ENCODE results near the gene LMX1A.

Gene LMX1A

GRCh38 chr1:165174491-165174890 is 182.0 kb downstream of the LMX1A start:
- no peak overlapping the region for H3K4me3 ChIP-seq (ENCODE audit: low read length, poor library complexity, severe bottlenecking)
- H3F3A ChIP-seq (ENCODE audit: low read depth) = no peaks in the 10 kb centered on the region
- TF ChIP-seq, protein P1, sequence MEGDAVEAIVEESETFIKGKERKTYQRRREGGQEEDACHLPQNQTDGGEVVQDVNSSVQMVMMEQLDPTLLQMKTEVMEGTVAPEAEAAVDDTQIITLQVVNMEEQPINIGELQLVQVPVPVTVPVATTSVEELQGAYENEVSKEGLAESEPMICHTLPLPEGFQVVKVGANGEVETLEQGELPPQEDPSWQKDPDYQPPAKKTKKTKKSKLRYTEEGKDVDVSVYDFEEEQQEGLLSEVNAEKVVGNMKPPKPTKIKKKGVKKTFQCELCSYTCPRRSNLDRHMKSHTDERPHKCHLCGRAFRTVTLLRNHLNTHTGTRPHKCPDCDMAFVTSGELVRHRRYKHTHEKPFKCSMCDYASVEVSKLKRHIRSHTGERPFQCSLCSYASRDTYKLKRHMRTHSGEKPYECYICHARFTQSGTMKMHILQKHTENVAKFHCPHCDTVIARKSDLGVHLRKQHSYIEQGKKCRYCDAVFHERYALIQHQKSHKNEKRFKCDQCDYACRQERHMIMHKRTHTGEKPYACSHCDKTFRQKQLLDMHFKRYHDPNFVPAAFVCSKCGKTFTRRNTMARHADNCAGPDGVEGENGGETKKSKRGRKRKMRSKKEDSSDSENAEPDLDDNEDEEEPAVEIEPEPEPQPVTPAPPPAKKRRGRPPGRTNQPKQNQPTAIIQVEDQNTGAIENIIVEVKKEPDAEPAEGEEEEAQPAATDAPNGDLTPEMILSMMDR (conservative IDR thresholded peaks at IDR 0.05; ENCODE audit: low read length) = no peak
- no peak for TF ChIP-seq EZH2phosphoT487 (IDR thresholded peaks at IDR 0.05; ENCODE audit: borderline replicate concordance)

DNA sequence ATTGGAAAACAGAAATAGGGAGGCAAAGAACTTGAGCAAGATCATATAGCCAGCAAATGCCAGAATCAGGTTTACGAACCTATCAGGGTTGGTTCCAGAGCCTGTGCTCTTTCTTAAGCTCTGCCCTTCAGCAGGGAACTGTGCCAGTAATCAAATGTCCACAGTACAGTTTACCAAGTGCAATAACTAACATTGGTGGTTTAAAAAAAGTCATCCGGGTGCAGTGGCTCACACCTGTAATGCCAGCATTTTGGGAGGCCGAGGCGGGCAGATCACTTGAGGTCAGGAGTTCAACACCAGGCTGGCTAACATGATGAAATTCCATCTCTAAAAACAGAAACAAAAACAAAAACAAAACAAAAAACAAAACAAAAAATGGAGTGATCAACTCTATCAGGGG is 182.7 kb downstream of the LMX1A start:
- H3K36me3 ChIP-seq (ENCODE audit: insufficient read depth, low read length) = no peaks in the 10 kb centered on the region
- no peak overlapping the region for H2AFZ ChIP-seq (ENCODE audit: low read length)
- H3K9me3 ChIP-seq (ENCODE audit: insufficient read depth, low read depth, low read length) = no peaks in the 10 kb centered on the region
- H3K79me2 ChIP-seq (ENCODE audit: insufficient read depth, low read length) = no peaks in the 10 kb centered on the region
- H3K9me2 ChIP-seq (replicated peaks; ENCODE audit: low read depth, low read length) = no peaks in the 10 kb centered on the region
- no peak overlapping the region for H3K4me3 ChIP-seq (ENCODE audit: low read length, poor library complexity, severe bottlenecking)
- H3K9ac ChIP-seq (ENCODE audit: low read depth, low read length, poor library complexity, severe bottlenecking) = no peak overlapping the region
- no peaks in the 10 kb centered on the region for H3K4me1 ChIP-seq (ENCODE audit: insufficient read depth, low read length, poor library complexity, severe bottlenecking)
- H3K27me3 ChIP-seq (ENCODE audit: insufficient read depth, low read length, poor library complexity, severe bottlenecking) = no peaks in the 10 kb centered on the region
- H3K4me2 ChIP-seq (ENCODE audit: low read depth, low read length, poor library complexity, severe bottlenecking) = no peak overlapping the region
- H4K20me1 ChIP-seq (ENCODE audit: insufficient read depth, low read length, poor library complexity, severe bottlenecking) = no peaks in the 10 kb centered on the region
- H3F3A ChIP-seq (ENCODE audit: low read depth) = no peaks in the 10 kb centered on the region
- TF ChIP-seq EZH2phosphoT487 (IDR thresholded peaks at IDR 0.05; ENCODE audit: borderline replicate concordance) = no peak
- TF ChIP-seq, protein P1 (conservative IDR thresholded peaks at IDR 0.05; ENCODE audit: low read length) = no peak

More at GRCh38 chr1:165174491-165174890, 182.0 kb downstream of the LMX1A start:
- no peak overlapping the region for H2AFZ ChIP-seq (ENCODE audit: low read length)
- H4K20me1 ChIP-seq (ENCODE audit: insufficient read depth, low read length, poor library complexity, severe bottlenecking) = no peaks in the 10 kb centered on the region
- no peak overlapping the region for H3K9ac ChIP-seq (ENCODE audit: low read depth, low read length, poor library complexity, severe bottlenecking)
- no peaks in the 10 kb centered on the region for H3K79me2 ChIP-seq (ENCODE audit: insufficient read depth, low read length)
- no peaks in the 10 kb centered on the region for H3K9me3 ChIP-seq (ENCODE audit: insufficient read depth, low read depth, low read length)
- H3K9me2 ChIP-seq (replicated peaks; ENCODE audit: low read depth, low read length) = no peaks in the 10 kb centered on the region
- H3K36me3 ChIP-seq (ENCODE audit: insufficient read depth, low read length) = no peaks in the 10 kb centered on the region
- H3K27me3 ChIP-seq (ENCODE audit: insufficient read depth, low read length, poor library complexity, severe bottlenecking) = no peaks in the 10 kb centered on the region
- H3K4me2 ChIP-seq (ENCODE audit: low read depth, low read length, poor library complexity, severe bottlenecking) = no peak overlapping the region
- no peaks in the 10 kb centered on the region for H3K4me1 ChIP-seq (ENCODE audit: insufficient read depth, low read length, poor library complexity, severe bottlenecking)

- Histone ChIP-seq H3K9ac (ENCODE audit: low read depth, low read length, poor library complexity, severe bottlenecking) (no peak overlapping the region), H3F3A (ENCODE audit: low read depth) (no peaks in the 10 kb centered on the region), H2AFZ (ENCODE audit: low read length) (no peak overlapping the region), H3K27me3 (ENCODE audit: insufficient read depth, low read length, poor library complexity, severe bottlenecking) (no peaks in the 10 kb centered on the region), H3K79me2 (ENCODE audit: insufficient read depth, low read length) (no peaks in the 10 kb centered on the region), H3K36me3 (ENCODE audit: insufficient read depth, low read length) (no peaks in the 10 kb centered on the region), H3K9me2 (replicated peaks; ENCODE audit: low read depth, low read length) (no peaks in the 10 kb centered on the region), H3K9me3 (ENCODE audit: insufficient read depth, low read depth, low read length) (no peaks in the 10 kb centered on the region), H4K20me1 (ENCODE audit: insufficient read depth, low read length, poor library complexity, severe bottlenecking) (no peaks in the 10 kb centered on the region), H3K4me3 (ENCODE audit: low read length, poor library complexity, severe bottlenecking) (no peak overlapping the region), H3K4me1 (ENCODE audit: insufficient read depth, low read length, poor library complexity, severe bottlenecking) (no peaks in the 10 kb centered on the region), H3K4me2 (ENCODE audit: low read depth, low read length, poor library complexity, severe bottlenecking) (no peak overlapping the region)
- TF ChIP-seq EZH2phosphoT487 (IDR thresholded peaks at IDR 0.05; ENCODE audit: borderline replicate concordance) = no peak
- TF ChIP-seq, protein P1 (conservative IDR thresholded peaks at IDR 0.05; ENCODE audit: low read length) = no peak
Measured at GRCh38 chr1:165173409-165173808, 183.1 kb downstream of the LMX1A start.
